ENCODE data around the gene ZNF726.
"Not testable (repeated sequence)": the region's sequence is repeated elsewhere in the genome, so short reads cannot be mapped to it uniquely, and the experiment has no call there.

DNA sequence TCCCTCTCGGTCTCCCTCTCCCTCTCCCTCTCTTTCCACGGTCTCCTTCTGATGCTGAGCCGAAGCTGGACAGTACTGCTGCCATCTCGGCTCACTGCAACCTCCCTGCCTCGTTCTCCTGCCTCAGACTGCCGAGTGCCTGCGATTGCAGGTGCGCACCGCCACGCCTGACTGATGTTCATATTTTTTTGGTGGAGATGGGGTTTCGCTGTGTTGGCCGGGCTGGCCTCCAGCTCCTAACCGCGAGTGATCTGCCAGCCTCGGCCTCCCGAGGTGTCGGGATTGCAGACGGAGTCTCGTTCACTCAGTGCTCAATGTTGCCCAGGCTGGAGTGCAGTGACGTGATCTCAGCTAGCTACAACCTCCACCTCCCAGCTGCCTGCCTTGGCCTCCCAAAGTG lies 48.7 kb downstream of the ZNF726 start:
- TF ChIP-seq, protein P1, sequence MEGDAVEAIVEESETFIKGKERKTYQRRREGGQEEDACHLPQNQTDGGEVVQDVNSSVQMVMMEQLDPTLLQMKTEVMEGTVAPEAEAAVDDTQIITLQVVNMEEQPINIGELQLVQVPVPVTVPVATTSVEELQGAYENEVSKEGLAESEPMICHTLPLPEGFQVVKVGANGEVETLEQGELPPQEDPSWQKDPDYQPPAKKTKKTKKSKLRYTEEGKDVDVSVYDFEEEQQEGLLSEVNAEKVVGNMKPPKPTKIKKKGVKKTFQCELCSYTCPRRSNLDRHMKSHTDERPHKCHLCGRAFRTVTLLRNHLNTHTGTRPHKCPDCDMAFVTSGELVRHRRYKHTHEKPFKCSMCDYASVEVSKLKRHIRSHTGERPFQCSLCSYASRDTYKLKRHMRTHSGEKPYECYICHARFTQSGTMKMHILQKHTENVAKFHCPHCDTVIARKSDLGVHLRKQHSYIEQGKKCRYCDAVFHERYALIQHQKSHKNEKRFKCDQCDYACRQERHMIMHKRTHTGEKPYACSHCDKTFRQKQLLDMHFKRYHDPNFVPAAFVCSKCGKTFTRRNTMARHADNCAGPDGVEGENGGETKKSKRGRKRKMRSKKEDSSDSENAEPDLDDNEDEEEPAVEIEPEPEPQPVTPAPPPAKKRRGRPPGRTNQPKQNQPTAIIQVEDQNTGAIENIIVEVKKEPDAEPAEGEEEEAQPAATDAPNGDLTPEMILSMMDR (IDR thresholded peaks at IDR 0.05; ENCODE audit: extremely low read depth in 1 of 2, insufficient read depth in 1 of 2, low read depth in 1 of 2, low read length in 2 of 2), result not testable (repeated sequence)
- TF ChIP-seq POLR2A (IDR thresholded peaks at IDR 0.05; ENCODE audit: low read depth, low read length); GATA2 (IDR thresholded peaks at IDR 0.05; ENCODE audit: insufficient read depth, insufficient read length, low read depth, low read length); POLR2AphosphoS5 (IDR thresholded peaks at IDR 0.05; ENCODE audit: insufficient read depth, low read depth, low read length); EZH2 (IDR thresholded peaks at IDR 0.05; ENCODE audit: borderline replicate concordance, low read depth, low read length, severe bottlenecking): not testable (repeated sequence)
- TF ChIP-seq, protein P2, sequence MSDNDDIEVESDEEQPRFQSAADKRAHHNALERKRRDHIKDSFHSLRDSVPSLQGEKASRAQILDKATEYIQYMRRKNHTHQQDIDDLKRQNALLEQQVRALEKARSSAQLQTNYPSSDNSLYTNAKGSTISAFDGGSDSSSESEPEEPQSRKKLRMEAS (IDR thresholded peaks at IDR 0.05; ENCODE audit: insufficient read depth, insufficient read length), result not testable (repeated sequence)

Data from endothelial cell of umbilical vein (primary cell).